SK-N-MC (cell line): ENCODE results near the gene HSP90AB1.

Experiments
- EZH2 ChIP-seq: fragments of 200-600 bp; sonication (generic); IDR thresholded peaks from one replicate; pipeline ENCODE4 v1.6.1; 2017; ENCODE audit warnings: antibody characterized with exemption
- POLR2AphosphoS5 ChIP-seq: IDR thresholded peaks from 2 replicates; pipeline ENCODE4 v1.6.1; 2012; ENCODE audit warnings: mild to moderate bottlenecking, low read depth, low read length, borderline replicate concordance

DNA sequence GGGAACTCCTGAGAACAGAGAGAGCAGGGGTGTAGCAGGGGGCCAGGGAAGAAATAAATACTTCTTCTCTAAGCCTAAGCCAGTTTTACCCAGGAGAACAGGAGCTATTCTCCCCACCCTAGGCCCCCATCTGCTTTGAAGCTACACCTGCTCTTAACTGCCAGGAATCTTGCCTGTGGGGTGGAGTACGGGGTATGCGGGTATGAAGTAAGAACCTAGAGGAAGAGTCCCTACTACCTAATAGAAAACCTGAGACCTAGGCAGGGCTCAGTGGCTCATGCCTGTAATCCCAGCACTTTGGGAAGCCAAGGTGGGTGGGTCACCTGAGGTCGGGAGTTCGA, 22.0 kb upstream of the HSP90AB1 start:
- TF ChIP-seq POLR2AphosphoS5 (no peak), EZH2 (no peak)
